ENCODE measurements around the gene CD58.
"Not testable (repeated sequence)": the region's sequence is repeated elsewhere in the genome, so short reads cannot be mapped to it uniquely, and the experiment has no call there.

CD58 gene

DNA sequence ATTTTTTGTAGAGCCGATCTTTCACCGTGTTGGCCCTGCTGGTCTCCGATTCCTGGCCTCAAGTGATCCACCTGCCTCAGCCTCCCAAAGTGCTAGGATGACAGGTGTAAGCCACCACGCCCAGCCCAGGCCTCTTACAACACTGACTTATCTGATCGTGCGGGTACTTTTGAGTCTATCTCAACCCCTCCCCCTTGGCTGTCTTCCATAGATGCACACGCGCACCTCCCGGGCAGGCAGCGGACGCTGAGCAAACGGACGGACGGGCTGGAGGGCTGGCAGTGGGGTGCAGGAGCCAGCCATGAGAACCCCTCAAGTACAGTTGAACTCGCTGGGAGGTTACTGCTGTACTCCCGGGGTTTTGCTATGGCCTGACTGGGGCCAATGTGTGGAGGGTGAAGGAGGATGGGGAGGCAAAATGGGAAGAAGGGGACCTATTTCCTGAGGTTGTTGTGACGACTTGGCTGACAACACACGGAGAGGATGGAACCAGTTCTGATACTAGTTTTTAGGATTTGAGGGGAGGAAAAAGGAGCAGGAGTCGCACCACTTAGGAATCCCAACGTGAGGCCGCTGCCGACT is 959 bp downstream of the CD58 start:
- DNase-seq = peak; percentile 65 to 67

DNA sequence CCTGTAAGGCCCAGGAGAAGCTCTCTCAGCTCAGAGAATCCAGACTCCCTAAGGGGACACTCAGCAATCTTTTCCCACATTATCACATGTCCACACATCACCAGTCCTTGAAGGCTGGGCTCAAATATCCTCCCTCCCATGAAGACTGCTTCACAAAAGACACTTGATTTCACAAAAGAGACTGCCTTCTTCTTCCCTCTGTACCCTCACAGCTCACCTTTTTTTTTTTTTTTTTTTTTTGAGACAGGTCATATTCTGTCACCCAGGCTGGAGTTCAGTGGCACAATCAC is 1.5 kb downstream of the CD58 start:
- no peak for DNase-seq

DNA sequence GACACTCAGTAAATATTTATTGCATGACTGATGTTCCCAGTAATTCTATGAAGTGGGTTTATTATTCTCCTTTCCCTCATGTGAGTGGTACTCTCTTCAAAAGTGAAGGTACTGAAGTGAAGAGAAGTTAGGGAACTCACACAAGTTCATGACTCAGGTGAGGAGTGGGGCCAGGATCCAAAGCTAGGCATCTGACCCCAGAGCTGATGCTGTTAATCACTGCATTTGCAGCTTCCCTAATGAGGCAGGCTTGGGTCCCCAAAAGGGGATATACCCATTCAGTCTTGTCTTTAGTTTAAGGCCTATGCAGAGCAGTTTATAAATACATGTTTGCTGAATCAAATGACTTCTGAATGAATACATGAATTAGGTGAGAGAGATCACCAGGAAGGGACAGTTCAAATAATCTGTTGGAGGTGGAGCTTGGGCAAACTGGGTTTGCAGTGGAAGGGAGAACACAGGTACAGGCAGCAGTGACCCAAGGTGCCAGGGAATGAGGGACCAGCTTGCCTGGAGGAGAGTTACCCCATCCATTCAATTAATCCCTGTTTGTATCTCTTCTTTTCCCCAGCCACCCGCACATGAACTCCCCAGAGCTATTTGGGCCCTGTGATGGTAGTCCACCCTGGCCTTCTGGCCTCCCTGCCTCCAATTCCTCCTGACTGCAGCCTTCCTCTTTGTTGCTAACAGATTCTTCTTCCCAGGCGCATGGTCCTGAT is 2.0 kb downstream of the CD58 start:
- DNase-seq = no peak

DNA sequence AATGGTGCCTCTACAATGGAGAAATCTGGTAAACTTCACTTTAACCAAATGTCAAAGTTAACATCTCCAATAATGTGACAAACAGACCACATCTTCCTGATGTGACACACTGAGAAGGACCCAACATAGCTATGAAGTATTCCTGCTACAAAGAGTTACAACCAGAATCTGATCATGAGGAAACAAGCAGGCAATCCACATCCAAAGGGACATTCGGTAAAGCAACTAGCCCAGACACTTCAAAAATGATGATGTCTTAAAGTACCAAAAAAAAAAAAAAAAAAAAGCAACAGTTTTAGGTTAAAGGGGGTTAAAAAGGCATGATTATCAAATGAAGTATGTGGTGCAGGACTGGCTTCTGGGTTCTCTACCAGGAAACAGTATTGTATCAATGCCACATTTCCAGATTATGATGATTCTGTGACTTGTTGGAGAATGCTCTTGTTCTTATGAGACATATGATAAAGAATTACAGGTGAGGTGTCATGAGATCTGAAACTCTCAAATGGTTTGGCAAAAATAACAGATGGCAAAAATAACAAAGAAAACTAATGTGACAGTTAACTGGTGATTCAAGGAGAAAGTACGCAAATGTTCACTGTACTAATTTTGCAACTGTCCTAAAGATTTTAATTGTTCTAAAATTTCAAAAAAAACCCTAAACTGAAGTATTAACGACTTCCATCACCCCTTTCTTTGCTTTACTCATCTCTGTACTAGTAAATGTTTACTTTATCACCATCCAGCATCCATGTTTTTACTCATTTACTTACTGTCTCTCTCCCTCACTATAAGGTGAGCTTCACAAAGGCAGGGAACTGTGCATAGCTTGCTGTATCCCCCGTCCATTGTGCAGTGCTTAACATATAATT is 2.8 kb downstream of the CD58 start:
- DNase-seq = no peak

DNA sequence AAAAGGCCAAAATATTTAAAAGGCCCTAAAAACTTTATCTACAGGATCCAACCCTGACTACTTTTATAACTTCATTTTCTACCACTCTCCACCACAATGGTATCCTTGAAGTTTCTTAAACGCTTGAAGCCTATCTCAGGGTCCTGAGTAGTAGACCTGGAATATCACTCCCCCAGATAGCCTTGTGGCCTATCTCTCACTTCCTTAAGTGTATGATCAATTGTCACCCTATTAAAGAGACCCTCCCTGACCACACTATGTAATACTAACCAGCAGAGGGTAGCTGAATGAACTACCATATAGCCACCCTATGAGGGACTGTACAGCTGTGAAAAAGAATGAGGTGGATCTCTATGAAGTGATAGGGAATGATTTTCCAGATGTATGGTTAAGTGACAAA is 5.6 kb downstream of the CD58 start:
- DNase-seq = no peak

DNA sequence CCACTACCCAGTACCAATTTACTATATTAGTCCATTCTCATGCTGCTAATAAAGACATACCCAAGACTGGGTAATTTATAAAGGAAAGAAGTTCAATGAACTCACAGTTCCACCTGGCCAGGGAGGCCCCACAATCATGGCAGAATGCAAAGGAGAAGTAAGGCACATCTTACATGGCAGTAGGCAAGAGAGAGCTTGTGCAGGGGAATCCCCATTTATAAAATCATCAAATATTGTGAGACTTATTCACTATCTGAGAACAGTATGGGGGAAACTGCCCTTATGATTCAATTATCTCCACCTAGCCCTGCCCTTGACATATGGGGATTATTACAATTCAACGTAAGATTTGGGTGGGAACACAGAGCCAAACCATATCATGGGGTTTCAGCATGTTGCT is 6.4 kb downstream of the CD58 start:
- no peak for DNase-seq

DNA sequence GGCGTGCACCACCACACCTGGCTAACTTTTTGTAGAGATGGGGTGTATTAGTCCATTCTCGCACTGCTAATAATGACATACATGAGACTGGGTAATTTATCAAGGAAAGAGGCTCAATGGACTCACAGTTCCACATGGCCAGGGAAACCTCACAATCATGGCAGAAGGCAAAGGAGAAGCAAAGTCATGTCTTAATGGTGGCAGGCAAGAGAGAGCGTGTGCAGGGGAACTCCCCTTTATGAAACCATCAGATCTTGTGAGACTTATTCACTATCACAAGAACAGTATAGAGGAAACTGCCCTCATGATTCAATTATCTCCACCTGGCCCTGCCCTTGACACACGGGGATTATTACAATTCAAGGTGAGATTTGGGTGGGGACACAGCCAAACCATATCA is 8.4 kb downstream of the CD58 start:
- not testable (repeated sequence) for DNase-seq

DNA sequence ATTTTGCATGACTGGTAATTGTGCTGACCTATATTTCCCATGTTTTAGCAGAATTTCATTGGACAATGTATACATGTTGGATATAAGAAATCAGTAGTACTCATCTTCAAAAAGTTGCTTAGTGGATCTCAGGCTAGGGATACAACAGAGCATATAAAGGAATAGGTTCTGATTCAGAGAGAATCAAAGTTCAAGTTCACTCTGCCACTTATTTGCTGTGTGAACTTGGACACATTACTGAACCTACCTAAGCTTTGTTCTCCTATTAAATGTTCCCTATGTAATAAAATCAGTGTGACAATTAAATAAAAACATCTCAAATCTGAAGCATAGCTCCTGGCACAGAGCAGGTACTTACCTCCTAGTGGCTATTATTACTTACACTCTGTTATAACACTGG is 9.3 kb downstream of the CD58 start:
- no peak for DNase-seq

DNA sequence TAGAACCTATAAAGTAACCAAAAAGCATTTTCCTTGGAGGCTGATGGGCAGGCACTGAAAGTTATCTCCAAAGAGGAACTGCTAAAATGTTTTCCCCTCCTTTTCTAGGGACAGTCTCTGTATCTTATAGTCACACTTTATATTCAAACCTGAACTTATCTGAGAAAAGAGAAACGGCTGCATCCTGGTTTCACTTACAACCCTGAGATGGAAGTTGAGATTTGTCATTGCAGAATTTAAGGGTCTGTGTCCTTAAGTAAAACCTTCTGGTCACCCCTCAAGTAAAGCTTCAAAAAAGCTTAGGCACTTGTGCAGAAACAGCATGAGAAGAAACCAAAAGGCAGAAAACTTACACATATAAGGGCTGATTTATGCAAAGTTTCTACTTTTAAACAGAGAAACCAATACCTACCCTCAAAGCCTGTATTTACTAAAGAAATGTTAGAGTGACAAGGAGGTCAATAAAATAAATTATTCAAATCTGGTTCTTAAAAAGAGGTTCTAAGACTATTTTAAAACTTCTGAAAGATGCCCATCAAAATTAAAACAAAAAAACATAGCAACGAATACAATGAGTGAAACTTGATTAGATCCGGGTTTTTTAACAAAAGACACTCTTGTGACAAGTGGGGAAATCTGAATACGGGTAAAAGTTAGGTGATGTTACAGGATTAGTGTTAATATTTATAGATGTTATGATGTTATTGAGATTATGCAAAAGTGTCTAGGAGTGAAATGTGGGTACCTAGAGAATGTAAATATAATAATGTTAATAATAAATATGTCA is 9.9 kb downstream of the CD58 start:
- DNase-seq = no peak

DNA sequence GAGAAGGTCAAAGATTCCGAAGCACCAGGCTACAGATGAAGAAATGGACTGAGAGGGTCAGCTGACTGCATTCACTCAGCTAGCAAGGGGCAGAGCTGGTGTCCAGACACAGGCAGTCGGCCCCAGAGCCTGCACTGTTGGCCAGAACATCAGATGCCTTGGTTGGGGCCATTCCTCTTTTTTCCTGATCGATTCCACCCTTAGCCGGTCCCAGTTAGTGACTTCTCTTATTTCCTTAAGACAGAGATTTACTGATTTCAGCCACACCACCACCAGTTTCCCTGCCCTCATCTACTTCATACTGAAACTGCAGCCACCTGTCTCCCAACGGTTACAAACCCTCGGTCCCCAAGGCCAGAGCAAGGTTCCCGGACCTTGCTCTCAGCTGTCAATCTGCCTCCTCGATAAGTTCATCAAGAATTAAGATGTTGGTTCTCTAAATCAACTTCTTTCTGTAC is 11.5 kb downstream of the CD58 start:
- no peak for DNase-seq

DNA sequence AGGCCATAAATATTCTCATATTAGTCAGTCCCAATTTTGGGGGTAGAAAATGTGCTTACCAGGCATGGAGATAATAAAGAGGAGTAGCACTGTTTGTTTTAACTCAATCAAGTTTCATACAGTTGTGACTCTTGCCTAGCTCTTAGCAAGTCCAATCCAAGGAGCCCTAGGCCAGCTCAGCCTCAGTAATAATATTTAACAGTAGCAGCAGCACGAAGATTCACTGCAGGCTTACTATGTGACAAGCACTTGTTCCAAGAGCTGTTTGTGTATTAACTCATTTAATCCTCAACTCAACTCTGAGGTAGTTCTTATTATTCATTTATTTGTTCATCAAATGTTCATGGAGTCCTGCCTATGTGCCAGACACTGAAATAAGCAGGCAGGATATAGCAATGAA is 12.3 kb downstream of the CD58 start:
- DNase-seq = no peak

DNA sequence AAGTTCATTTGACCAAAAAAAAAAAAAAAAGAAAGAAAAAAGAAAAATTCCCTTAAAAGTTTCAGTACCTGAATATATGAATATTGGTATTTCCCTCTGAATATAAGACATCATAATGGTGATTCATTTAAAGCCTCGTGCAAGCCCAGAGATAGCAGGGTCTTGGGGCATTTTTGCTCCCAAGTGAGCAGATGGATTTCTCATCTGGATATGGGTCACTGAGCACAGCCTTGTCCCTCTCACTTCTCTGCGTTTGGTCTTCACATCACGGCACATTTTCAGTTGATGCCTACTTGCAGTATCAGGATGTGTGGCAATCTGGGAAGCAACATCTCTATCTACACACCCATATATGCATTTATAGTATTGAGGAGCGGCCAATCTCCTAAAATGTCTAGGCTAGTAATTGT is 12.7 kb downstream of the CD58 start:
- no peak for DNase-seq

DNA sequence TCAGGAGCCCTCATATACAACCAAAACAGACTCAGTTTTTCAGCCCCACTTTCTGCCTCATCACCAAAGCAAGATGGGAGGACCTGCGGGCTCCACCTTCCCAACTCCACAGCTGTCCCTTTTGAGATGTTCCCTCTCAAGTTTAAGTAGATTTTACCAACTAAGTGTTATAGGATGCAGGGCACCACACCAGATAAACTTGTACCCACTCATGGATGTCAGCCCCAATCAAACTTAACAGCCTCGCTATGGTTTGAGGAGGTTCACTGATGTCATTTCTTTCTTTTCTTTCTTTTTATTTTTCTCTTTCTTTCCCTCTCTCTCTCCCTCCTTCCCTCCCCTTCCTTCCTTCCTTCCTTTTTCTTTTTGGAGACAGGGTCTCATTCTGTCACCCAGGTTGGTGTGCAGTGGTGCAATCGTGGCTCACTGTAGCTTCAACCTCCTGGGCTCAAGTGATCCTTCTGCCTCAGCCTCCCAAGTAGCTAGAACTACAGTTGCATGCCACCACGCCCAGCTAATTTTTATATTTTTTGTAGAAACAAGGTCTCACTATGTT is 13.4 kb downstream of the CD58 start:
- no peak for DNase-seq

DNA sequence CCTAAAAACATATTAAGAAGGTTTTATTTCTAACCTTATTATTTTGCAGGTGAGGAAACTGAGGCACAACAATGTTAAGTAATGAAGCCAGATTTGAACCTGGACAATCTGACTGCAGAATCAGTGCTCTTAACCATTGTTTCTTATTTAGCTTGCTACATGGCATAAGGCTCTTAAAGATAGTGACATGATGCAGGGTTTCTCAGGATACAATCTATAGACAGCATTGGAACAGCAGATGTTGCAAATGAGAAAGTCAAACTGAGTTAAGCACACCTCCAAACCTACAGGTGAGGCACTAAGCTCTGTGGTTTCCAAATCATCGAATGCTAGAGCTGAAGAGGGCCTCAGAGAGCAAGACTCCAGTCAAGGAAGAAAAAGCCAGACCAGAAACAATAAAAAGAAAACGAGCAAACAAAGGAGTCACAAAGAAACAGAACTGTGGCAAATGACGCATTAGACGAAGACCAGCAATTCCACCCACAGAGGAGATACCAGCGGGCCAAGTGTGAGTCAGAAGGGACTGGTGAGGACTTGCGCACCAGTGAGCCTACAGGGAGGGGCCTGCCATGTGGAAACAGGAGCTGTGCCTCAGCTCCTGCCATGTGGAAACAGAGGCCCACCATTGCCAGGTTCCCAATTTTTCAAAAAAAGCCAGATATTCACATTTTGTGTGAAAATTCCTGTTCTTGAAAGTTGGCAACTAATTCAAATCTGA is 14.4 kb downstream of the CD58 start:
- DNase-seq = peak; percentile 81 to 84

DNA sequence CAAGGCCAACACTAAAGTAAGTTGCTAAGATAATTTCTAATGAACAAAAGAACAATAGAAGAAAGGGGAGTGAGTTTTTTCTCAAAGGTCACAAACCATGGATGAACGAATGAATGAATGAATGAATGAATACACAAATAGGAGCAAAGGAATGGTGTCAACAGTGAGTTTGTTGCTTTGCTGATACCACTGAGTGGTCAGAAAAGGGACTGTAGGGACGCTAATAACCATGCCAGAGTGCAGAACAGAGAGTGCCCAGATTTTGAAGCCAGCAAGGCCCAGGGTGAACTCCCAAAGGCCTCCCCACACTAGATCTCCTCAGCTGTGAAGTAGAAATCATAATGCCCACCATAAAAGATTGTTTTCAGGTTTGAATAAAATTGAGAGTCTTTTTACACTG is 15.9 kb downstream of the CD58 start:
- DNase-seq = no peak

DNA sequence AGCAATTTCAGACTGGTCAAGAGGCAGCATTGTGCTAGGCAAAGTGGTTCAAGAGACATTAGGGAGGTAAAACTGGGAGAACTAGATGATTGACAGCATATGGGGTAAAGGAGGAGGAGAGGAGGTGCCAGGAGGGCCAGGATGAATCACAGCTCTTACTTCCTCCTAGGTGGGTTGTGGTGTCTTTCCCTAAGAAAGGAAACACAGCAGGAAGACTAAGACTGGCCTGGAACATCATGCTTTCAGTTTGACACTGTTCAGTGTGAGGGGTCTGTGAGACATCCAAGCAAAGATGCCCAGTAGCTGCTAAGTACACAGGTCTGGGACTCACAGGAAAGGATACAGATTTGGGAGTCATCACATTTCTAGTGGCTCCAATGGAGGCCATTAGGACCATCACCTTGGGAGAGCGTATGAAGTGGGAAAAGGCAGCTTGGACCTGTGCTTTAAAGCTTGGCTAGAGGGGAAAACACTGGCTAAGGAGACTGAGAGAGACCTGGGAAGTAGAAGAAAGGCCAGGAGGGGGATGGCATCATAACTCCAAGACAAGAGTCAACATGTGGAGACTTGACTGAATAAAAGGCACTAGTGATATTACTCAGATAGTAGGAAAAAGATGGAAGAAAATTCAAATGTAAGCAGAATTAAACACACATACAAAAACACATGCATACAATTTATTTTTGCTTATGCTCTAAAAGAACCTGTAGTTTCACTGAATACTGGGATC is 17.3 kb downstream of the CD58 start:
- DNase-seq = no peak

DNA sequence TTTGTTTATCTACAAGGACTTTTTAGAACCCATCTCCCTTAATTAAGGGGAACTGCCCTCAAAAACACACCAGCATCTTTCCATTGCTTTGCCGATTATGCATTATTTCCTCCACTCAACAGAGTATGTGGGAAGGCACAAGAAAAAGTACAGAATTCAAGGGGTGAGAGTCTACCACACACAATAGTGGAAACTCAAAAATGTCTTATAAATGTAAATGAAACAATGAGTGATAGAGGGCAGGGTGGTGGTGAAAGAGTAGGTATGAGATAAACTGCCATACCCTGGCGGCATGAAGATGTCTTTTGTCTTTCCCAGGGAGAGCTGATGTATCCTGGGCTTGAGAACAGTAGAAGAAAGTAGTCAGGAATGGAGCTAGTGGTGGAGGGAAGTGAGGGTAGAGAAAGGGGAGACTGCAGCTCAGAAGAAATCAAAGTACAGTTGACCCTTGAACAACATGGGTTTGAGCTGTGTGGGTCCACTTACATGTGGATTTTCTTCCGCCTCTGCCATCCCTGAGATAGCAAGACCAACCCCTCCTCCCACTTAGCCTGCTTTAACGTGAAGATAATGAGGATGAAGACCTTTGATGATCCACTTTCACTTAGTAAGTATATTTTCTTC is 24.4 kb downstream of the CD58 start:
- no peak for DNase-seq

DNA sequence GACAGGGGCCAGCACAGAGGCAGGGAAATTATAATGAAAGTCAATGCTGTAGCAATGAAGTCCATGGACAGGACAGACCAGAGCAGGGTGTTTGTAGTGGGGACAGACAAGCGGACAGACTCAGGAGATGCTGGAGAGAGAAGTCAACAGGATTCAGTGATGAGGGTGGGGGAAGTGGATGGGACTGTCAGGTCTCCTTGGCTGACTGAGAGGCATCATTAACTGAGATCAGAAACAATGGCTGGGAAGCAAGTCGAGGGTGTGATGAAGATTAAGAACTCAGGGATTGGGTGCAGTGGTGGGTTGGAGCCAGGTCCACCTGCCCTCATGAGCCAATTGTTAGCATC is 25.5 kb downstream of the CD58 start:
- no peak for DNase-seq

DNA sequence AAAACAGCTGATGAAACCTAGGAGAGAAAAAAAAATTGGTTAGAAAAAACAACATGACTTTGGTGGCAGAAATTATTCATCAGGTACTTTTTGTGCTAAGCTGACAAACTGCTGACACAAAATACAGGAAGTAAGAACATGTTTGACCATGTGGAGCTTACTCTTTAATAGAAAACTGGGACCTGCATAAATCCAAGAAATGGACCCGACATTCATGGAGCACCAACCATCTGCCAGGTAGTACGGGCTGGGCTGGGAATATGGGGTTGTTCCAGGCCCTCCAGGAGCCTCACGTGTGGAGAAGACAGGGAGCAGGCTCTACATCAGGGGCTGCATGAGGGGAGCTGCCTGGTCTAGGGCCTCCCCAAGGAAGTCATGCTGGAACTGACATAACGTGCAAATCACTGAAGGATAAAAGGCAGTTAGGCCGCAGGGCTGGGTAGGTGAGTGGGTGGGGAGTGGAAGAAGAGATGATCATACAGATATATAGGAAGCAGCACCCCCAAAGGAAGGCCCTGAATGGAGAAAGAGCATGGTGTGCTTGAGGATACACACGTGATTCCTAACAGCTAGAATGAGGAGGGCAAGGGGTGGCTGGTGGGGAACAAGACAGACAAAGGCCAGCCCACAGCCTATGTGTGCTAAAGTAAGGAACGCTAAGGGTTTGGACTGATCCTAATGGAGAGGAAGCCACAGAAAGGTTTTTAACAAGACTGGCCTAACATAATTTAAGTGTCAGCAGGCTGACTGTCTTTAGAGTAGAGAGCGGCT is 26.1 kb downstream of the CD58 start:
- DNase-seq = peak; percentile 59

DNA sequence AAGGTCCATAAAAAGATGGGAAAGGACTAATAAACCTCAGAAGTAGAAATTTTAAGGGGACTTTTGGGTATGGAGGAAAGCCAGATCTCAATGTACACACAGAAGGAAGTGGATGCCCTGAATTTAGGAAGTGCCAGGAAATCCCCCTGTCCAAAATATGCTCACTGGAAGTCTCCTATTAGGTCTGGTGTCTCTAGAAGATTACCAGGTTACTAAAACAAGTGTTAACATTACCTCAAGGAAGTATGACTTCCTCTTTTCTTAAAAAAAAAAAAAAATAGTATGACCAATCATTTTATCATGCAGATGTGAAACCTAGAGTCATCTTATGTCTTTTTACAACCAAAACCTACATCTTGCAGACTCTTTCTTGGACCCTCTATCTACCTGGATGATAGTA is 30.7 kb downstream of the CD58 start:
- no peak for DNase-seq

Data from activated T-cell treated with anti-CD3 and anti-CD28 coated beads, Interleukin-2, amount 50 U/mL, for 48 hours (primary cell).